UCSD-AML1 (cell line): ENCODE data around the gene TTL.
"Not testable (repeated sequence)": the region's sequence is repeated elsewhere in the genome, so short reads cannot be mapped to it uniquely, and the experiment has no call there.

ENCODE experiments used
- DNase-seq: peaks from one replicate; lab custom pipeline; 2025; ENCODE audit not compliant: unreplicated experiment; lab: John Stamatoyannopoulos, UW

The TTL gene

DNA sequence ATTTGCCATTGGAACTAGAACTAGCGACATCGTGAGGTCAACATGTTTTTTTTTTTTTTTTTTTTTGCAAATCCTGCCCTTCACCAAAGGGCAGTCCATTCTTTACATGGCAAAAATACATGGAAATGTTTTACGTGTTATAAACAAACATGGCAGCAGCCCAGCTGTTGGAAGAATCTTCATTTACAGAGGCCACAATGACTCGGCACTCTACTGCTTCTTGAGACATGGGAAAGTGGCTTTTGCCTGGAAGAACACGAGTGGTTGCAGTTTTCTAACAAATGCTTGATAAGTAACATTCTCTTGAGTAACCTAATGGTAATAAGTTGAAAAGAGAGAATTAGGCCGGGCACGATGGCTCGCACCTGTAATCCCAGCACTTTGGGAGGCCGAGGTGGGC, 37.5 kb downstream of the TTL start:
- DNase-seq: no peak

DNA sequence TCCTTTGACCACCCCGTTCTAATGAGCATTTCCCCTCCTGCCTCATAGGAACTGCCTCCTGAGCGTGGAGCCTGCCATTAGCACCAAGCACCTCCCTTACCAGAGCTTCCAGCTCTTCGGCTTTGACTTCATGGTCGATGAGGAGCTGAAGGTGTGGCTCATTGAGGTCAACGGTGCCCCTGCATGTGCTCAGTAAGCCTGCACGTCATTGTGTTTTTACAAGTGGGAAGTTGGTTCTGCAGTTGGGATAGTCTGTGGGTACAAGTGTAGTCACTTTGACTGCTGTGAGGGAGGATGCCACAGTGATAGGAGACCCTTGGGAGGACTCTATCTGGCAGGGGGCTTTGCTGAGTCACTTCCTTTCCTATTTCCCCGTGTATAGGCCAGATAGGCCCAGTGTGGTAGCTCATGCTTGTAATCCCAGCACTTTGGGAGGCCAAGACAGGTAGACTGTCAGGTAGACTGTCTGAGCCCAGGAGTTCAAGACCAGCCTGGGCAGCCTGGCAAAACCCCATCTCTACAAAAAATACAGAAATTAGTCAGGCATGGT, 38.4 kb downstream of the TTL start:
- no peak for DNase-seq

- DNase-seq: no peak
These were observed 41.4 kb downstream of the TTL start for GRCh38 chr2:112523291-112523777.

DNA sequence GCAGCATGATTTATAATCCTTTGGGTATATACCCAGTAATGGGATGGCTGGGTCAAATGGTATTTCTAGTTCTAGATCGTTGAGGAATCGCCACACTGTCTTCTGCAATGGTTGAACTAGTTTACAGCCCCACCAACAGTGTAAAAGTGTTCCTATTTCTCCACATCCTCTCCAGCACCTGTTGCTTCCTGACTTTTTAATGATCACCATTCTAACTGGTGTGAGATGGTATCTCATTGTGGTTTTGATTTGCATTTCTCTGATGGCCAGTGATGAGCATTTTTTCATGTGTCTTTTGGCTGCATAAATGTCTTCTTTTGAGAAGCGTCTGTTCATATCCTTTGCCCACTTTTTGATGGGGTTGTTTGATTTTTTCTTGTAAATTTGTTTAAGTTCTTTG, 42.3 kb downstream of the TTL start:
- DNase-seq: not testable (repeated sequence)

DNA sequence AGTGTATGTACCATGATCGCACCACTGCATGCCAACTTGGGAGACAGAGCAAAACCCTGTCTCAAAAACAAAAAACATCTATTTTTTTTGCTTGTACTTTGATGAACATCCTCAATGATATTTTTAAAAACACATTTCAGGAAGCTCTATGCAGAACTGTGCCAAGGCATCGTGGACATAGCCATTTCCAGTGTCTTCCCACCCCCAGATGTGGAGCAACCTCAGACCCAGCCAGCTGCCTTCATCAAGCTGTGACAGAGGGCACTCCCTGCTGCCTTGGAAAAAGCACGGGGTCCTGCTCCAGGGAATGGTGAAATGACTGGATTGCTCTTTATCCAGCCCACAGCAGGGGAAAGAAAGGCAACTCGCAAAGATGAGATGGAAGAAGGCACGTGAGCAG, 46.6 kb downstream of the TTL start:
- DNase-seq: no peak

DNA sequence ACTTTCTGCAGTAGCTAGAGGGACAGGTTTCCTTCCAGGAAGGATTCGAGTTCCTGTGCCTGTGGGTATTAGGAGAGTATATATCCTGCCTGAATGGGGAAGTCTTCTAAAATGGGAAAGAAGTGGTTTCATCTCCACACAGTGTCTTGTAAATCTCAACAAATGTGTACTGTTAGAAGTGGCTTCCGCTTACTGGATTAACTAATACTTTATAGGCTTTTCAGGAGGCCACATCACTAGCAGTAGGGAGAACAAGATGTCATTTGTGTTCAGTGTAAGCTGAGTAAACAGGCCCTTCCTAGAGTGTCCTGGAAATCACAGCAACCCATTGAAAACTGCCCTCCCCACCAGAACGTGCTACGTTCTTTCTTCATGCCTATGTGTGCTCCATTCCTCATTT, 47.8 kb downstream of the TTL start:
- no peak for DNase-seq

- DNase-seq: no peak
These were observed 48.8 kb downstream of the TTL start for GRCh38 chr2:112530728-112531127.

- no peak for DNase-seq
These were observed 52.9 kb downstream of the TTL start for GRCh38 chr2:112534826-112535225.

DNA sequence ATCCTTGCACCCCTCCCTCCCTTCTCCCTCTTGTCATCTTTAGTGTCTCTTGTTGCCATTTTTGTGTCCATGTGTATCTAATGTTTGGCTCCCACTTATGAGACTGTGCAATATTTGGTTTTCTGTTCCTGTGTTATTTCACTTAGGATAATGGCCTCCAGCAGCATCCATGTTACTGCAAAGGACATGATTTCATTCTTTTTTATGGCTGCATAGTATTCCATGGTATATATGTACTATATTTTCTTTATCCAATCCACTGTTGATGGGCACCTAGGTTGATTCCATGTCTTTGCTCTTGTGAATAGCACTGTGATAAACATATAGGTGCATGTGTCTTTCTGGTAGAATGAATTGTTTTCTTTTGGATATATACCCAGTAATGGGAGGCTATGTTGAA, 54.7 kb downstream of the TTL start:
- DNase-seq: not testable (repeated sequence)

- no peak for DNase-seq
These were observed 57.4 kb downstream of the TTL start for GRCh38 chr2:112539306-112539705.

DNA sequence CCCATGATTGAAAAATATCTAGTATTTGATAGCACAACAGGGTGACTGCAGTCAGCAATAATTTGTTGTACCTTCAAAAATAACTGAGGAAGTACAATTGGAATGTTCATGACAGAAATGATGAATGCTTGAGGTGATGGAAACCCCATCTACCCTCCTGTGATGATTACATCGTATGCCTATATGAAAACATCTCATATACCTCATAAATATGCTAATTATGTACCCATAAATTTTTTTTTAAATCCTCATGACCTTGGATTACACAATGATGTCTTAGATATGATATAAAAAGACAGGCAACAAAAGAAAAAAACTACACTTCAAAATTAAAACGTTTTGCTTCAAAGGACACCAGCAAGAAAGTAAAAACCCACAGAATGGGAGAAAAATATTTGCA, 59.0 kb downstream of the TTL start:
- no peak for DNase-seq

- DNase-seq: peak; percentile 89
These were observed 59.6 kb downstream of the TTL start for GRCh38 chr2:112541315-112542122.

DNA sequence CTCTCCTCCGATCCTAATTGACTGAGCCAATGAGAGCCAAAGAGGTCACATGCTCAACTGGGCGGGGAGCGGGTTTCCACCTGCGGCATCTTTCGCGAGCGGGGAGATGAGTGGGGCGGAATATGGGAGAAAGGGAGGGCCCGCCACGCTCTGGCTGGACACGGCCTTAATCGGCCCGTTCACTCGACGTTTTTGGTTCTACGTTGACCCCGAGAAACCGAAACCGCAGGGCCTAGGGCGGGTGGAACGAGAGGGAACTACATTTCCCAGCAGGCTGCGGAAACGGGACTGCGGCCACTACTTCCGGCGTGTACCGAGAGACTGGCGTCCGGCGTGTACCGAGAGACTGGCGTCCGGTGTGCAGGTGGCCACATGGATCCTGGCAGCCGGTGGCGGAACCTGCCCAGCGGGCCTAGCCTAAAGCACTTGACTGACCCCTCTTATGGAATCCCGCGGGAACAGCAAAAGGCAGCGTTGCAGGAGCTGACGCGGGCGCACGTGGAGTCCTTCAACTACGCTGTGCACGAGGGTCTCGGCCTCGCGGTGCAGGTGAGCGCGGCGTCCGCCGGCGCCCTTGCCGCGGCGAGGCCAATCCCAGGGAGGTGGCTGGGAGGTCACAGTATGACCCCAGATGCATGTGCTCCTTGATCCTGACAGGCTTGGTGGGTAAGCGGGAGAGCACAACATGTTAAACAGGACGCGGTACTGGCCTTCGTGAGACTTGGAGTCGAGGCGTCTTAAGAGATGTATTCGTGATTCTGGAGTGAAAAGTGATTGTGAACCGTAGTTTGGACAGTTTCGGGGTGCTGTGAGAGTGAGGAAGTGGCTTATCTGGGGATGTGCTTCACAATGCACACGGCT, 60.4 kb downstream of the TTL start, which contains the start of gene POLR1B:
Gene POLR1B (plus strand): TSS at position 343 of the 861 bp plus-strand sequence. CDS start 30 bp downstream, at position 373.
- peak; percentile 91 for DNase-seq

DNA sequence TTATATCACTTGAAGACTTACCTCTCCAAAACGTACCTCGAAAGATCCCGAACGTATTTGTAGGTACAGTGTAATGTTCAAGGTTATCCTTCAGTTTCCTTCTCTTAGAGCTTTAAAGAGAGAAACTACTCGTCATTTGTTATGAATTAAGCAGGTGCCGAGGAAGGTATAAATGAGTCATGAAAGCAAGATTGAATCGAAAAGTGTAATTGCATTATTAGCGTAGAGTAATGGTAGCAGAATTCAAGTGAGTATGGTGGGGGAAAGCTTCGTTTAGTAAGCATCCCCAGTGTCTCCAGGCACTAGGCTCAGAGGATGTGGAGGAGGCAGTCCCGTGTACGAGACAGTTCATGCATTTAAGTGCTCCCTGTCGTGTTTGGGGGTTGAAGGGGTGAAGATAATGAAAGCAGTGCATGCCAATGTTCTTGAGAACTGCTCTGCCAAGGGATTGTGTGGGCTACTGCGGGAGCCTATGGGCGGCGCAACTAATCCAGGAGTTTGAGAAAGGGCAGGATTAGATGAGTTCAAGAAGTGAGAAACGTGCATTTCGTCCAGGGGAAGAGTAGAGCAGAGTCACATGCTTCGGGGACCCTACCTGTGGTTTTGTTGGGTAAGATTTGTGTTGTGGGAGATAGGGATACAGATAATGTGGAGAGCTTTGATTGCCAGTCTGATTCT, 61.2 kb downstream of the TTL start:
- DNase-seq: peak; percentile 25

DNA sequence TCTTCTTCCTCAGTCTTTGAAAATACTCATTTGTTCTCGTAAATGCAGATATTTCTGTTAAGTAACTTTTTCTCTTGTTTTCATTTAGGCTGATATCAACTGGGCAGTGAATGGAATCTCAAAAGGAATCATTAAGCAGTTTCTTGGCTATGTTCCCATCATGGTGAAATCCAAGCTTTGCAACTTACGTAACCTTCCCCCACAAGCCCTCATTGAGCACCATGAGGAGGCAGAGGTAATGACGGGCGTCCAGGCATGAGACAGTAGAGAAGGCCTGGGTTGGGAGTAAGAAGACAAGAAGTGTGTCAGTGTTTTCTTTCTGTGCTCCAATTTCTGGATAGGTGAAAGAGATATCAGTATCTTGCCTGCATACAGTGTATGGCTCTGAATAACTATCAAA, 65.4 kb downstream of the TTL start:
- no peak for DNase-seq

DNA sequence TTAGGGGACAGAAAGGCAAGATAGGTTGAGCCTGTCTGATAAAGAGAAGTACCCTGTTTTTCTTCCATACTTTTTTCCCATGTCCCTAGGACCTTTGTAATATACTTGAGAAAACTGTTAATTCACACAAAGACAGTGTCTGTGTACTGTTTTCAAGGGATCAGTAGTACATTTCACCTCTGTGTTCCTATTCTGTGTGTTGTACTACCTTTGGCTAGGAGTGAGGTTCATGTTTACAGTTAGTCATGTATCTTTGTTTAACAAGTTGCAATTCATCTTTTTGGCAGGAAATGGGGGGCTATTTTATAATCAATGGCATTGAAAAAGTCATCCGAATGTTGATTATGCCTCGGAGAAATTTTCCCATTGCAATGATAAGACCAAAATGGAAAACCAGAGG, 67.0 kb downstream of the TTL start:
- no peak for DNase-seq

DNA sequence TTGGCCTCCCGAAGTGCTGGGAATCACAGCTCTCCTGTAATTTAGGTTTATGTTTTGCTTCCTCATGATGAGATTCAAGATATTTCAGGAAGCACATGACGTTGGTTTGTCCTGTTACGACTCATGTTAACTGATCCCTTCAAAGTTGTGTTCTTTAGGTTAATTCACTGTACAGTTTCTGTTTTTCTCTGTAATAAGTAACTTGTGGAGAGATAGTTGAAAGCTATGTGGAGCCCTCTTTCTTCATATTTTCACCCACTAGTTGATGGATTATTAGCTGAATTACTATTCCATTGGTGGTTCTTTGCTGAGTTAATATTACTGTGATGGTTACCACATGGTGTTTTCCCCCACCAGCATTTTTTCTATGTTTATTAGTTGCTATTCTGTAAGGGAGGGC, 84.1 kb downstream of the TTL start:
- DNase-seq: no peak

DNA sequence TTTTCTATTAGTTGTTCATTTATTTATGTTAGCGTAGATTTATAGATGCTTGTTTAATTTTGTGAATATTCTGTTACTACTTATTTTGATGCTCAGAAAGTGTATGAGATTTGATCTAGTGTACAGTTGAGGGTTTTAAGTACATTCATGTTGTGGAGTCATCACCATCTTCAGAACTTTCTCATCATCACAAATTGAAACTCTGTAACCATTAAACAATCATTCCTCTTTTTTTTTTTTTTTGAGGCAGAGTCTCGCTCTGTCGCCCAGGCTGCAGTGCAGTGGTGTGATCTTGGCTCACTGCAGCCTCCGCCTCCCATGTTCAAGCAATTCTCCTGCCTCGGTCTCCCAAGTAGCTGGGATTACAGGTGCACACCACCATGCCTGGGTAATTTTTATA, 84.6 kb downstream of the TTL start:
- DNase-seq: not testable (repeated sequence)

- DNase-seq: no peak
These were observed 90.0 kb downstream of the TTL start for GRCh38 chr2:112572005-112572404.

- DNase-seq: no peak
These were observed 95.8 kb downstream of the TTL start for GRCh38 chr2:112577756-112578155.

GRCh38 chr2:112579241-112579640, 97.3 kb downstream of the TTL start:
- DNase-seq: no peak
